ENCODE results near the gene C17orf75. TPM values are rescaled to one million over a fixed set of nuclear protein-coding genes. Genes with fewer than 3 reads are reported as not detected.

Gene C17orf75
- total and polyA plus RNA-seq, 2 experiments from 2014 or later = 35.9 to 43.3 TPM

GRCh38 chr17:32382526-32383223 lies 40.7 kb upstream of the C17orf75 start:
- H3K4me2 ChIP-seq = no peak overlapping the region
- H4K20me1 ChIP-seq (replicated peaks; ENCODE audit: insufficient read depth) = 0 out of 2 replicates have a peak, but pooled peaks cover 2% of the 10 kb centered on the region
- H3F3A ChIP-seq (replicated peaks; ENCODE audit: low read depth) = peaks cover 7% of the 10 kb centered on the region; the same call in 1 of the 2 replicates
- no peak for DNase-seq (ENCODE audit: low spot score)
- Mint-ChIP-seq H3K36me3 (ENCODE audit: low read depth) (peaks cover 39% of the 10 kb centered on the region), H3K4me1 (no peaks in the 10 kb centered on the region), H3K27ac (no peak overlapping the region), H3K9me3 (no peaks in the 10 kb centered on the region), H3K27me3 (ENCODE audit: insufficient read depth, low read depth, poor library complexity) (no peaks in the 10 kb centered on the region), H3K4me3 (no peak overlapping the region)
- peaks cover 27% of the 10 kb centered on the region for H3K36me3 ChIP-seq (ENCODE audit: insufficient read depth)
- H3K4me3 ChIP-seq = no peak overlapping the region
- no peaks in the 10 kb centered on the region for H3K4me1 ChIP-seq (ENCODE audit: insufficient read depth)
- TF ChIP-seq JUNB (IDR thresholded peaks at IDR 0.05; ENCODE audit: unreplicated experiment) = no peak
- peak; percentile 13; the same call in 1 of the 2 replicates for TF ChIP-seq POLR2AphosphoS5 (IDR thresholded peaks at IDR 0.05; ENCODE audit: low read depth)
- TF ChIP-seq CTCF (conservative IDR thresholded peaks at IDR 0.05; ENCODE audit: low read depth in 2 of 2) = no peak
- TF ChIP-seq EZH2 (IDR thresholded peaks at IDR 0.05; ENCODE audit: low read depth, unreplicated experiment) = no peak
- ATAC-seq = no peak
- no peaks in the 10 kb centered on the region for H3K27me3 ChIP-seq (ENCODE audit: insufficient read depth)
- no peaks in the 10 kb centered on the region; the same call in 1 of the 2 replicates for H3K79me2 ChIP-seq (replicated peaks; ENCODE audit: insufficient read depth)
- peak overlapping the region; percentile 73; the same call in 1 of the 2 replicates for H3K27ac ChIP-seq (ENCODE audit: low read depth)
- no peak overlapping the region for H2AFZ ChIP-seq
- no peaks in the 10 kb centered on the region for H3K9me2 ChIP-seq (ENCODE audit: insufficient read depth)

- Mint-ChIP-seq H3K4me1 (no peaks in the 10 kb centered on the region), H3K36me3 (ENCODE audit: low read depth) (peaks cover 94% of the 10 kb centered on the region), H3K9me3 (no peaks in the 10 kb centered on the region), H3K27me3 (ENCODE audit: insufficient read depth, low read depth, poor library complexity) (no peaks in the 10 kb centered on the region), H3K4me3 (no peak overlapping the region; the same call in 2 of the 3 replicates), H3K27ac (no peak overlapping the region)
- Histone ChIP-seq H3K9me2 (ENCODE audit: insufficient read depth) (no peaks in the 10 kb centered on the region), H2AFZ (no peak overlapping the region), H3K36me3 (ENCODE audit: insufficient read depth) (peaks cover 78% of the 10 kb centered on the region), H4K20me1 (replicated peaks; ENCODE audit: insufficient read depth) (peaks cover 22% of the 10 kb centered on the region), H3K4me1 (ENCODE audit: insufficient read depth) (no peaks in the 10 kb centered on the region), H3K4me2 (no peak overlapping the region), H3K27ac (ENCODE audit: low read depth) (peak overlapping the region; percentile 12; the same call in 1 of the 2 replicates), H3K4me3 (no peak overlapping the region), H3K79me2 (replicated peaks; ENCODE audit: insufficient read depth) (peaks cover 88% of the 10 kb centered on the region), H3F3A (replicated peaks; ENCODE audit: low read depth) (peaks cover 17% of the 10 kb centered on the region), H3K27me3 (ENCODE audit: insufficient read depth) (no peaks in the 10 kb centered on the region)
- no peak for TF ChIP-seq ZNF331 (CRISPR knock-in tag; IDR thresholded peaks at IDR 0.05; ENCODE audit: low read depth)
- no peak for DNase-seq (ENCODE audit: low spot score)
- ATAC-seq = no peak
Observed at GRCh38 chr17:32370426-32370825, 28.5 kb upstream of the C17orf75 start.

GRCh38 chr17:32361270-32361669 lies 19.3 kb upstream of the C17orf75 start:
- peaks cover 96% of the 10 kb centered on the region for H3K36me3 Mint-ChIP-seq (ENCODE audit: low read depth)
- ATAC-seq = no peak
- no peaks in the 10 kb centered on the region for H3K27me3 Mint-ChIP-seq (ENCODE audit: insufficient read depth, low read depth, poor library complexity)
- peaks cover 92% of the 10 kb centered on the region for H3K36me3 ChIP-seq (ENCODE audit: insufficient read depth)
- H3K4me3 Mint-ChIP-seq = no peak overlapping the region
- H3K9me2 ChIP-seq (ENCODE audit: insufficient read depth) = no peaks in the 10 kb centered on the region
- no peaks in the 10 kb centered on the region for H3K27me3 ChIP-seq (ENCODE audit: insufficient read depth)
- DNase-seq (ENCODE audit: low spot score) = no peak
- H3K4me2 ChIP-seq = no peak overlapping the region
- H3K9me3 Mint-ChIP-seq = no peaks in the 10 kb centered on the region; the same call in 2 of the 3 replicates
- no peaks in the 10 kb centered on the region for H3K4me1 ChIP-seq (ENCODE audit: insufficient read depth)
- H4K20me1 ChIP-seq (replicated peaks; ENCODE audit: insufficient read depth) = peaks cover 69% of the 10 kb centered on the region
- no peak overlapping the region for H3K27ac Mint-ChIP-seq
- no peaks in the 10 kb centered on the region for H3K4me1 Mint-ChIP-seq
- H3K27ac ChIP-seq (ENCODE audit: low read depth) = 0 out of 2 replicates have a peak overlapping the region, but pooled peaks have one; percentile 3
- no peak overlapping the region for H2AFZ ChIP-seq
- H3F3A ChIP-seq (replicated peaks; ENCODE audit: low read depth) = peaks cover 23% of the 10 kb centered on the region
- H3K79me2 ChIP-seq (replicated peaks; ENCODE audit: insufficient read depth) = peaks cover 94% of the 10 kb centered on the region
- H3K4me3 ChIP-seq = no peak overlapping the region
- no peak for TF ChIP-seq REST (IDR thresholded peaks at IDR 0.05; ENCODE audit: unreplicated experiment)
